IMR-90 (cell line): ENCODE results near the gene ARFGEF3. TPM values are rescaled to one million over a fixed set of nuclear protein-coding genes. Genes with fewer than 3 reads are reported as not detected.

Experiments
- ATAC-seq: fragments of 200-7000 bp; cut with Tn5 transposase; 2 replicates; pipeline ENCODE4 v1.9.1; 2020; ENCODE audit warnings: low read depth, mild to moderate bottlenecking, moderate library complexity
- BruUV-seq: library from RNA; stranded (reverse); fragments of 400-500 nt; replicated peaks from 2 replicates; lab custom pipeline; 2021; lab: Mats Ljungman, UMichigan
- CTCF ChIA-PET: fragments of 300-600 bp; formaldehyde crosslinking; extraction: SDS; loops from one replicate; lab custom pipeline; 2021; ENCODE audit warnings: antibody characterized with exemption; lab: Yijun Ruan, JAX
- POLR2A ChIA-PET: fragments of 300-600 bp; sonication (Branson Sonifier 250); formaldehyde crosslinking; loops from one replicate; lab custom pipeline; 2022; ENCODE audit warnings: antibody characterized with exemption; ENCODE audit not compliant: unreplicated experiment; lab: Charles Lee
- DNase-seq: peaks from one replicate; pipeline ENCODE4 v3.0.0; 2013
- H2AFZ ChIP-seq: replicated peaks from 2 replicates; pipeline ENCODE3; 2013; ENCODE audit warnings: low read length, mild to moderate bottlenecking; ENCODE audit not compliant: poor library complexity
- H2AK5ac ChIP-seq: 2 replicates; pipeline ENCODE4 v1.6.1; 2013; ENCODE audit warnings: low read depth, low read length, inconsistent platforms
- H2AK9ac ChIP-seq: replicated peaks from 2 replicates; pipeline ENCODE3; 2013; ENCODE audit warnings: mild to moderate bottlenecking, low read depth, low read length, moderate library complexity; ENCODE audit not compliant: poor library complexity
- H2BK120ac ChIP-seq: 2 replicates; pipeline ENCODE4 v1.6.1; 2013; ENCODE audit warnings: low read depth, low read length, inconsistent platforms
- H2BK15ac ChIP-seq: 3 replicates; pipeline ENCODE4 v1.6.1; 2013; ENCODE audit warnings: low read depth, low read length, inconsistent platforms
- H2BK20ac ChIP-seq: 2 replicates; pipeline ENCODE4 v1.6.1; 2013; ENCODE audit warnings: low read depth, mild to moderate bottlenecking, inconsistent platforms, low read length, moderate library complexity
- H2BK5ac ChIP-seq: 2 replicates; pipeline ENCODE4 v1.6.1; 2013; ENCODE audit warnings: mild to moderate bottlenecking, low read depth, low read length, inconsistent platforms; ENCODE audit not compliant: poor library complexity, severe bottlenecking
- H3K14ac ChIP-seq: replicated peaks from 2 replicates; pipeline ENCODE4 v1.6.1; 2013; ENCODE audit warnings: low read depth, low read length, inconsistent platforms
- H3K18ac ChIP-seq: 2 replicates; pipeline ENCODE4 v1.6.1; 2013; ENCODE audit warnings: low read depth, low read length, control low read depth
- H3K23ac ChIP-seq: 2 replicates; pipeline ENCODE4 v1.6.1; 2013; ENCODE audit warnings: low read depth, low read length, inconsistent platforms
- H3K27ac ChIP-seq: 2 replicates; pipeline ENCODE4 v1.5.1; 2013; ENCODE audit warnings: mild to moderate bottlenecking, control low read depth, low read length; ENCODE audit not compliant: insufficient read depth
- H3K27me3 ChIP-seq: 2 replicates; pipeline ENCODE4 v1.6.1; 2013; ENCODE audit warnings: low read length; ENCODE audit not compliant: control insufficient read depth, insufficient read depth
- H3K36me3 ChIP-seq: 2 replicates; pipeline ENCODE4 v1.6.1; 2013; ENCODE audit warnings: low read length, mixed read lengths; ENCODE audit not compliant: control insufficient read depth, insufficient read depth
- H3K4ac ChIP-seq: 2 replicates; pipeline ENCODE4 v1.6.1; 2013; ENCODE audit warnings: low read depth, low read length, inconsistent platforms
- H3K4me1 ChIP-seq: 2 replicates; pipeline ENCODE4 v1.6.1; 2013; ENCODE audit warnings: low read length, mixed read lengths; ENCODE audit not compliant: control insufficient read depth, insufficient read depth
- H3K4me2 ChIP-seq: 2 replicates; pipeline ENCODE4 v1.6.1; 2013; ENCODE audit warnings: low read depth, mild to moderate bottlenecking, control low read depth, low read length, moderate library complexity
- H3K4me3 ChIP-seq: 2 replicates; pipeline ENCODE4 v1.5.1; 2013; ENCODE audit warnings: low read depth, mild to moderate bottlenecking, control low read depth, low read length, moderate library complexity; ENCODE audit not compliant: insufficient read depth
- H3K56ac ChIP-seq: 2 replicates; pipeline ENCODE4 v1.6.1; 2013; ENCODE audit warnings: low read length, inconsistent platforms; ENCODE audit not compliant: insufficient read depth; ENCODE audit errors: extremely low read depth
- H3K79me1 ChIP-seq, 2 experiments: 2 replicates each; pipeline ENCODE4 v1.6.1; 2013; ENCODE audit warnings: low read length in 2 of 2, inconsistent platforms in 1 of 2, low read depth in 1 of 2
- H3K9ac ChIP-seq: 2 replicates; pipeline ENCODE4 v1.6.1; 2013; ENCODE audit warnings: low read depth, low read length, control low read depth
- H3K9me1 ChIP-seq: 2 replicates; pipeline ENCODE4 v1.6.1; 2013; ENCODE audit warnings: low read length, inconsistent platforms; ENCODE audit not compliant: insufficient read depth
- H3K9me3 ChIP-seq: 2 replicates; pipeline ENCODE4 v1.6.1; 2013; ENCODE audit warnings: low read length; ENCODE audit not compliant: control insufficient read depth, insufficient read depth
- H4K20me1 ChIP-seq: 2 replicates; pipeline ENCODE4 v1.6.1; 2013; ENCODE audit warnings: low read length, inconsistent platforms; ENCODE audit not compliant: insufficient read depth
- H4K5ac ChIP-seq: 2 replicates; pipeline ENCODE4 v1.6.1; 2013; ENCODE audit warnings: mild to moderate bottlenecking, low read depth, low read length, control low read depth
- H4K8ac ChIP-seq, 2 experiments: 2 replicates each; pipeline ENCODE4 v1.6.1; 2013; ENCODE audit warnings: low read depth in 2 of 2, low read length in 2 of 2, control low read depth in 1 of 2, inconsistent platforms in 1 of 2
- H4K91ac ChIP-seq: 2 replicates; pipeline ENCODE4 v1.6.1; 2013; ENCODE audit warnings: low read depth, low read length, inconsistent platforms; ENCODE audit not compliant: insufficient read depth
- CEBPB ChIP-seq: IDR thresholded peaks from 2 replicates; pipeline ENCODE4 v1.6.1; 2012; ENCODE audit warnings: low read depth, low read length, improper control_type of control experiment
- CTCF ChIP-seq: conservative IDR thresholded peaks from 2 replicates; pipeline ENCODE4 v1.5.1; 2012; ENCODE audit warnings: mild to moderate bottlenecking, low read depth, low read length, improper control_type of control experiment
- ELK1 ChIP-seq: fragments of 150-350 bp; IDR thresholded peaks from 2 replicates; pipeline ENCODE4 v1.6.1; 2016; ENCODE audit warnings: low read depth, mild to moderate bottlenecking, low read length, moderate library complexity, borderline replicate concordance
- FOS ChIP-seq: fragments of 150-350 bp; IDR thresholded peaks from 2 replicates; pipeline ENCODE4 v1.6.1; 2016; ENCODE audit warnings: low read depth, low read length
- MAFK ChIP-seq: IDR thresholded peaks from 2 replicates; pipeline ENCODE4 v1.6.1; 2012; ENCODE audit warnings: low read depth, low read length, improper control_type of control experiment
- MAZ ChIP-seq: IDR thresholded peaks from 2 replicates; pipeline ENCODE4 v1.6.1; 2012; ENCODE audit warnings: low read depth, mild to moderate bottlenecking, low read length, improper control_type of control experiment, moderate library complexity, borderline replicate concordance
- MXI1 ChIP-seq: IDR thresholded peaks from 2 replicates; pipeline ENCODE4 v1.6.1; 2012; ENCODE audit warnings: low read depth, mild to moderate bottlenecking, low read length, moderate library complexity, borderline replicate concordance
- NFE2L2 ChIP-seq: fragments of 150-350 bp; IDR thresholded peaks from 2 replicates; pipeline ENCODE4 v1.6.1; 2016; ENCODE audit warnings: low read depth, mild to moderate bottlenecking, low read length
- POLR2A ChIP-seq: IDR thresholded peaks from 2 replicates; pipeline ENCODE4 v1.6.1; 2012; ENCODE audit warnings: mild to moderate bottlenecking, low read depth, low read length
- RAD21 ChIP-seq: IDR thresholded peaks from 2 replicates; pipeline ENCODE4 v1.6.1; 2012; ENCODE audit warnings: low read length, improper control_type of control experiment
- RCOR1 ChIP-seq: IDR thresholded peaks from 2 replicates; pipeline ENCODE4 v1.6.1; 2012; ENCODE audit warnings: mild to moderate bottlenecking, low read length, improper control_type of control experiment; ENCODE audit not compliant: insufficient replicate concordance
- RFX5 ChIP-seq: IDR thresholded peaks from 2 replicates; pipeline ENCODE4 v1.8.0; 2012; ENCODE audit warnings: low read depth, mild to moderate bottlenecking, low read length, moderate library complexity
- SMC3 ChIP-seq: fragments of 150-350 bp; IDR thresholded peaks from 2 replicates; pipeline ENCODE4 v1.6.1; 2016; ENCODE audit warnings: low read depth, mild to moderate bottlenecking, antibody characterized with exemption, low read length, moderate library complexity
- USF2 ChIP-seq: fragments of 150-350 bp; IDR thresholded peaks from 2 replicates; pipeline ENCODE4 v1.6.1; 2017; ENCODE audit warnings: mild to moderate bottlenecking, antibody characterized with exemption, low read length, low read depth
- WGBS, 2 experiments: methylation state at CpG; one replicate each; pipeline versions ENCODE4 v1.1.5 to v1.1.7; 2013; ENCODE audit warnings: missing lambda C conversion rate in 2 of 2; ENCODE audit not compliant: insufficient read length in 1 of 2; ENCODE audit errors: extremely low coverage in 2 of 2; 5-methylcytosine and 5-hydroxymethylcytosine counted together
- dilution Hi-C: fragments of 300-500 bp; cut with HindIII; formaldehyde crosslinking; loops from one replicate; pipeline ENCODE4 v1.14.3; 2018; ENCODE audit warnings: low sequenced_read_pairs; ENCODE audit not compliant: unreplicated experiment
- in situ Hi-C: fragments of 300-500 bp; cut with MboI; formaldehyde crosslinking; loops from 3 replicates; pipeline ENCODE4 v1.14.3; 2019; ENCODE audit warnings: low sequenced_read_pairs, inconsistent platforms, mixed read lengths
- intact Hi-C: fragments of 100-400 bp; cut with micrococcal nuclease; formaldehyde crosslinking; loops from 2 replicates; pipeline ENCODE4 v1.10.0; 2022
- polyA plus RNA-seq, 3 experiments: library from polyadenylated mRNA; depleted of rRNA; stranded (reverse); fragments of >200 nt; gene quantifications; 2 replicates each; pipeline ENCODE4 v1.2.3, GENCODE V29; 2012; ENCODE audit warnings: low replicate concordance in 1 of 3
- total RNA-seq: library from RNA; depleted of rRNA; stranded (reverse); fragments of >200 nt; gene quantifications from 2 replicates; pipeline ENCODE4 v1.2.3, GENCODE V29; 2012

ARFGEF3 gene
- total and polyA plus RNA-seq, 2 of the 4 experiments (the other 2 are of a cell fraction): under 0.01 to 0.02 TPM

GRCh38 chr6:138277835-138278234 is 116.1 kb downstream of the ARFGEF3 start:
- Histone ChIP-seq H3K36me3 (no peaks in the 10 kb centered on the region), H2AK5ac (no peak overlapping the region), H2BK120ac (no peak overlapping the region), H2BK15ac (no peak overlapping the region), H3K4ac (no peak overlapping the region), H4K20me1 (no peaks in the 10 kb centered on the region), H2BK5ac (no peak overlapping the region), H3K18ac (no peak overlapping the region), H3K27me3 (peaks cover 16% of the 10 kb centered on the region), H2AFZ (no peak overlapping the region), H3K9me1 (no peaks in the 10 kb centered on the region), H4K8ac (no peak overlapping the region), H2BK20ac (no peak overlapping the region), H3K14ac (no peak overlapping the region), H3K4me3 (no peak overlapping the region), H3K4me2 (no peak overlapping the region), H3K9me3 (no peaks in the 10 kb centered on the region), H4K5ac (no peak overlapping the region), H4K91ac (no peak overlapping the region), H3K23ac (no peak overlapping the region), H3K4me1 (no peaks in the 10 kb centered on the region), H3K9ac (no peak overlapping the region), H3K27ac (no peak overlapping the region), H3K56ac (no peak overlapping the region), H2AK9ac (no peak overlapping the region), H3K79me1 (no peaks in the 10 kb centered on the region)
- in situ Hi-C loops (no loop called here), dilution Hi-C loops (no loop called here), intact Hi-C loops (no loop called here)
- ATAC-seq (no peak), DNase-seq (no peak)
- no peak for TF ChIP-seq RAD21
- no peak for TF ChIP-seq FOS
- TF ChIP-seq MXI1: no peak
- no peak for TF ChIP-seq MAFK
- TF ChIP-seq SMC3: no peak
- TF ChIP-seq RFX5: no peak
- TF ChIP-seq RCOR1: no peak
- no peak for TF ChIP-seq POLR2A
- no peak for TF ChIP-seq ELK1
- no peak for TF ChIP-seq CEBPB
- no peak for TF ChIP-seq CTCF
- no peak for TF ChIP-seq MAZ
- TF ChIP-seq USF2: no peak
- no peak for TF ChIP-seq NFE2L2
- ChIA-PET POLR2A (no interaction called here), CTCF (interaction anchor here (0.9 kb wide), 1 partner anchor 10 kb away, joined by 3 read pairs; no protein-coding TSS in a partner anchor)
- 83% methylated on average over 3 of the region's 4 CpGs; no CpG with 5 or more reads in 1 of the 2 experiments for WGBS, 2 experiments
- BruUV-seq: no TSS peak
